HL-60 (cell line): Measurements from ENCODE around the gene PRKCE.

Source experiments
- CTCF ChIP-seq: IDR thresholded peaks from one replicate; pipeline ENCODE4 v1.5.1; 2011; ENCODE audit warnings: low read length, control low read depth, inconsistent platforms; ENCODE audit not compliant: insufficient read depth
- GABPA ChIP-seq: IDR thresholded peaks from 2 replicates; pipeline ENCODE4 v1.6.1; 2012; ENCODE audit warnings: low read depth

GRCh38 chr2:46202987-46203386 is 551.5 kb downstream of the PRKCE start:
- TF ChIP-seq CTCF: no peak
- TF ChIP-seq GABPA: no peak
